Cardiac muscle cell (in vitro differentiated cells and primary cell): ENCODE data around the gene BNC2. TPM values are rescaled to one million over a fixed set of nuclear protein-coding genes. Genes with fewer than 3 reads are reported as not detected.
A peak's percentile ranks its signal among the peaks of the same experiment; 100 is the strongest.

Experiments
- DNase-seq, 2 donors: peaks; one replicate each; pipeline versions ENCODE4 v3.0.0 to v3.0.0-alpha.2; 2010 to 2017; ENCODE audit warnings: low read depth in 1 of 2, low spot score in 1 of 2
- H3K27ac ChIP-seq: fragments of 200-600 bp; sonication (generic); 2 replicates; pipeline ENCODE4 v1.5.1; 2016
- H3K27me3 ChIP-seq: fragments of 200-600 bp; sonication (generic); 2 replicates; pipeline ENCODE4 v1.6.0; 2016; ENCODE audit warnings: control low read depth
- H3K36me3 ChIP-seq: fragments of 200-600 bp; sonication (generic); 2 replicates; pipeline ENCODE4 v1.5.1; 2016; ENCODE audit warnings: control low read depth
- H3K4me1 ChIP-seq: fragments of 200-600 bp; sonication (generic); 2 replicates; pipeline ENCODE4 v1.8.1; 2017; ENCODE audit warnings: low read depth, mild to moderate bottlenecking, mixed run types
- H3K4me3 ChIP-seq: fragments of 200-600 bp; sonication (generic); 2 replicates; pipeline ENCODE4 v1.5.1; 2016; ENCODE audit warnings: mild to moderate bottlenecking
- H3K9me3 ChIP-seq: fragments of 200-600 bp; sonication (generic); 2 replicates; pipeline ENCODE4 v1.5.1; 2017; ENCODE audit warnings: low read depth, mild to moderate bottlenecking, control low read depth
- CTCF ChIP-seq: IDR thresholded peaks from 2 replicates; pipeline ENCODE4 v1.5.1; 2012; ENCODE audit warnings: low read depth, mild to moderate bottlenecking, low read length
- polyA plus RNA-seq: library from polyadenylated mRNA; unstranded; fragments of >200 nt; fragmentation: Nextera tagmentation; extraction: Ambion mirVana; gene quantifications from 2 replicates; pipeline ENCODE4 v1.2.1, GENCODE V29; 2016
- total RNA-seq: library from RNA; depleted of rRNA; stranded (reverse); fragments of >200 nt; gene quantifications from 2 replicates; pipeline ENCODE4 v1.2.3, GENCODE V29; 2016

Gene BNC2
- total and polyA plus RNA-seq, 2 experiments from 2014 or later: 0.54 to 0.55 TPM

GRCh38 chr9:16689351-16689938 lies 181.0 kb downstream of the BNC2 start:
- Histone ChIP-seq H3K4me3 (no peak overlapping the region), H3K27ac (no peak overlapping the region), H3K36me3 (no peaks in the 10 kb centered on the region), H3K9me3 (no peaks in the 10 kb centered on the region), H3K4me1 (peaks cover 4% of the 10 kb centered on the region), H3K27me3 (peaks cover 73% of the 10 kb centered on the region)
- TF ChIP-seq CTCF: no peak
- DNase-seq: peak in 1 of 2 donors; percentile 32

GRCh38 chr9:16688814-16689213 lies 181.7 kb downstream of the BNC2 start:
- Histone ChIP-seq H3K27me3 (peaks cover 73% of the 10 kb centered on the region), H3K4me1 (peaks cover 4% of the 10 kb centered on the region), H3K4me3 (no peak overlapping the region), H3K27ac (no peak overlapping the region), H3K9me3 (no peaks in the 10 kb centered on the region), H3K36me3 (no peaks in the 10 kb centered on the region)
- DNase-seq: peak in 1 of 2 donors; percentile 24
- no peak for TF ChIP-seq CTCF

GRCh38 chr9:16687678-16688369 lies 182.6 kb downstream of the BNC2 start:
- Histone ChIP-seq H3K36me3 (no peaks in the 10 kb centered on the region), H3K4me1 (peaks cover 4% of the 10 kb centered on the region), H3K27ac (no peak overlapping the region), H3K27me3 (peaks cover 75% of the 10 kb centered on the region), H3K9me3 (no peaks in the 10 kb centered on the region), H3K4me3 (no peak overlapping the region)
- no peak for TF ChIP-seq CTCF
- DNase-seq: peak in 1 of 2 donors; percentile 13

GRCh38 chr9:16683326-16683725 lies 187.1 kb downstream of the BNC2 start:
- no peak overlapping the region for H3K4me3 ChIP-seq
- no peaks in the 10 kb centered on the region for H3K9me3 ChIP-seq
- DNase-seq: no peak
- peaks cover 78% of the 10 kb centered on the region for H3K27me3 ChIP-seq
- TF ChIP-seq CTCF: no peak
- H3K4me1 ChIP-seq: peaks cover 4% of the 10 kb centered on the region
- H3K36me3 ChIP-seq: no peaks in the 10 kb centered on the region
- no peak overlapping the region for H3K27ac ChIP-seq

- no peak for DNase-seq
- Histone ChIP-seq H3K4me1 (no peaks in the 10 kb centered on the region), H3K9me3 (no peaks in the 10 kb centered on the region), H3K4me3 (no peak overlapping the region), H3K27me3 (peaks cover 78% of the 10 kb centered on the region), H3K27ac (no peak overlapping the region), H3K36me3 (no peaks in the 10 kb centered on the region)
- no peak for TF ChIP-seq CTCF
Observed at GRCh38 chr9:16682273-16682672, 188.2 kb downstream of the BNC2 start.
